Endodermal cell (in vitro differentiated cells): ENCODE data around the gene KIAA0040. TPM values are rescaled to one million over a fixed set of nuclear protein-coding genes. Genes with fewer than 3 reads are reported as not detected.

ENCODE experiments used
- DNase-seq: peaks from one replicate; pipeline ENCODE4 v3.0.0-alpha.2; 2017
- H3K27ac ChIP-seq: 2 replicates; pipeline ENCODE4 v1.5.1; 2013; ENCODE audit warnings: mild to moderate bottlenecking, low read depth, low read length, moderate library complexity
- H3K27me3 ChIP-seq: 2 replicates; pipeline ENCODE4 v1.6.1; 2013; ENCODE audit warnings: mild to moderate bottlenecking, low read length, moderate library complexity; ENCODE audit not compliant: insufficient read depth, control insufficient read depth, poor library complexity, severe bottlenecking
- H3K36me3 ChIP-seq: 2 replicates; pipeline ENCODE4 v1.7.0; 2013; ENCODE audit warnings: mild to moderate bottlenecking, low read length, moderate library complexity; ENCODE audit not compliant: control insufficient read depth, insufficient read depth
- H3K4me1 ChIP-seq: one replicate; pipeline ENCODE4 v1.7.0; 2013; ENCODE audit warnings: low read length; ENCODE audit not compliant: control insufficient read depth, insufficient read depth
- H3K4me3 ChIP-seq: 2 replicates; pipeline ENCODE4 v1.5.1; 2013; ENCODE audit warnings: mild to moderate bottlenecking, low read length, moderate library complexity
- H3K9ac ChIP-seq: 2 replicates; pipeline ENCODE4 v1.6.1; 2013; ENCODE audit warnings: mild to moderate bottlenecking, low read length, moderate library complexity; ENCODE audit not compliant: poor library complexity, severe bottlenecking; ENCODE audit errors: extremely low read depth
- H3K9me3 ChIP-seq: 2 replicates; pipeline ENCODE4 v1.6.1; 2013; ENCODE audit warnings: mild to moderate bottlenecking, low read length, moderate library complexity; ENCODE audit not compliant: control insufficient read depth
- H3K27ac Mint-ChIP-seq: 2 replicates; pipeline ENCODE4 v1.8.0; 2020; ENCODE audit warnings: mixed read lengths
- H3K27me3 Mint-ChIP-seq: 2 replicates; pipeline ENCODE4 v1.8.0; 2021; ENCODE audit warnings: mild to moderate bottlenecking, mixed read lengths; ENCODE audit not compliant: insufficient read depth
- H3K36me3 Mint-ChIP-seq: 2 replicates; pipeline ENCODE4 v1.8.0; 2020; ENCODE audit warnings: low read depth, mixed read lengths
- H3K4me1 Mint-ChIP-seq: 2 replicates; pipeline ENCODE4 v1.8.0; 2020; ENCODE audit warnings: mixed read lengths
- H3K4me3 Mint-ChIP-seq: 2 replicates; pipeline ENCODE4 v1.8.0; 2020; ENCODE audit warnings: mild to moderate bottlenecking, moderate library complexity, mixed read lengths
- H3K9me3 Mint-ChIP-seq: 2 replicates; pipeline ENCODE4 v1.8.0; 2020; ENCODE audit warnings: mild to moderate bottlenecking, mixed read lengths
- CTCF ChIP-seq: fragments of 200-600 bp; sonication (generic); conservative IDR thresholded peaks from 2 replicates; pipeline ENCODE4 v1.5.0; 2021; ENCODE audit warnings: antibody characterized with exemption, mild to moderate bottlenecking
- WGBS, 2 experiments: methylation state at CpG; one replicate each; pipeline versions ENCODE4 v1.1.5 to v1.1.7; 2013; ENCODE audit warnings: missing lambda C conversion rate in 2 of 2, mixed read lengths in 1 of 2; ENCODE audit not compliant: insufficient coverage in 1 of 2, insufficient read length in 1 of 2; 5-methylcytosine and 5-hydroxymethylcytosine counted together
- total RNA-seq, 2 donors: library from RNA; stranded (reverse); fragmentation: NEBNext Ultra II Directional in 1 of 2; extraction: Animal tissue kit (Norgen Biotek cat#: 25700) in 1 of 2; gene quantifications; 2 replicates in 1 of 2; 3 replicates in 1 of 2; pipeline ENCODE4 v1.2.1, GENCODE V29; 2021

KIAA0040 gene
- total RNA-seq, 2 donors from 2014 or later, result 9.2 to 12.9 TPM

DNA sequence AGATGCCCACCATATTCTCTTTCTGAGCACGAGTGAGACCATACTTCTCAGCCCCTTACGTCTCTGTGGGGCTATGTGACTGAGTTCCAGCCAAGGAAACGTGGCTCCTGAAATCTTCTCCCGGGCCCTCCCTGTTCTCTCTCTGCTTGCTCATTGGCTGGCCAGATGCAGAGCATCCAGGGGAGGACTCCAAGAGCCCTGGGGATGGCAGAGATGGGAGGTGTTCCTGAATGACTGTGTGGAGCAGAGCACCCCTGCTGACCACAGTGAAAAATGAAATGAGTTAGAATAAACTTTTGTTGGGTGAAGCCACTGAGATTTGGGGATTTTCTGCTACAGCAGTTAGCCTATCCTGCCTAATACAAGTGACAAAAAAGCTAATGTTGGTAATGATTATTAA, 23.8 kb downstream of the KIAA0040 start:
- H3K27ac ChIP-seq, result no peak overlapping the region
- Mint-ChIP-seq H3K36me3 (peaks cover 10% of the 10 kb centered on the region), H3K4me1 (peaks cover 30% of the 10 kb centered on the region), H3K9me3 (no peaks in the 10 kb centered on the region), H3K27ac (no peak overlapping the region), H3K4me3 (no peak overlapping the region), H3K27me3 (no peaks in the 10 kb centered on the region)
- no peaks in the 10 kb centered on the region for H3K27me3 ChIP-seq
- peaks cover 18% of the 10 kb centered on the region for H3K36me3 ChIP-seq
- no peaks in the 10 kb centered on the region for H3K9me3 ChIP-seq
- TF ChIP-seq CTCF, result no peak
- no peak overlapping the region for H3K9ac ChIP-seq
- H3K4me3 ChIP-seq, result no peak overlapping the region
- WGBS, 2 experiments, result 92 to 96% methylated on average over 4 of the region's 4 CpGs
- peaks cover 9% of the 10 kb centered on the region for H3K4me1 ChIP-seq
- DNase-seq, result no peak

DNA sequence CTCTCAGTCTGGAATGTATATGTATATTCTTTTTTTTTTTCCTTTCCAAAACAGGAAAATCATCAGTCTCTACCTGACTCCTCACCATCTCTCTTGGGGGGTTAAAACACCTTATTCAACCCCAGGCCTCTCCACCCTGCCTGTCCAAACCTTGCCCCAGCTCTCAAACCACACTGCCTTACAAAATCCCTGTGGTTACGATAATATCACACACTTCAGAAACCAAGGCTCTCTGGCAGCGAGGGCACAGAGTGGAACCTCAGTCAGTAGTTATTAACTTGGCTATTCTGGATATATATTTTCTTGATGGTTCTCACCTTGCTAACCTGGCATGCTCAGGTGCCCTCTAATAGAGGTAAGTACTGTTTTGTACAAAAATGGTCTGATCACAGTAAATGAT, 24.7 kb downstream of the KIAA0040 start:
- Mint-ChIP-seq H3K36me3 (peaks cover 10% of the 10 kb centered on the region), H3K9me3 (no peaks in the 10 kb centered on the region), H3K27ac (no peak overlapping the region), H3K4me3 (no peak overlapping the region), H3K27me3 (no peaks in the 10 kb centered on the region), H3K4me1 (peaks cover 33% of the 10 kb centered on the region)
- no peak for TF ChIP-seq CTCF
- Histone ChIP-seq H3K27ac (no peak overlapping the region), H3K9me3 (no peaks in the 10 kb centered on the region), H3K27me3 (no peaks in the 10 kb centered on the region), H3K4me3 (no peak overlapping the region), H3K36me3 (peaks cover 27% of the 10 kb centered on the region), H3K4me1 (peaks cover 9% of the 10 kb centered on the region), H3K9ac (no peak overlapping the region)
- no peak for DNase-seq
- WGBS, 2 experiments, result 96% methylated on average over 2 of the region's 2 CpGs; no CpG with 5 or more reads in 1 of the 2 experiments

DNA sequence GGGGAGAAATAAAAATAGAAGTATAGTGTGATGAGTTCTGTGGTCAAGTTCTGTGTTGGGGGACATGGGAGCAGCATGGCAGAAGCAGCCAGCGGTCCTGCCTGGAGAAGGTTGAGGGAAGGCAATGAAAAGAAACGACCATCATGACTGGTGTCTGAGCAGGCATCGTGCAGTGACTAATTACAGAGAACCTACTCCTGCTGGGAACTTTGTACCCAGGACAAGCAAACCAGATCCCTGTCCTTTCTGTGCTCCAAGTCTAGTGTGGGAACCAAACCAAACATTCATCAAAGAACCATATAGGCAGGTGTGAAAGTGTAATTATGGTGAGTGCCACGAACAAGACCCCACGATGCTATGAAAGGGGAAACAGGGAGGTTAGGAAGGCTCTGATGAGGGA, 25.8 kb downstream of the KIAA0040 start:
- WGBS, 2 experiments, result 92 to 100% methylated on average over 5 of the region's 5 CpGs
- Histone ChIP-seq H3K27me3 (no peaks in the 10 kb centered on the region), H3K36me3 (peaks cover 31% of the 10 kb centered on the region), H3K4me3 (no peak overlapping the region), H3K27ac (no peak overlapping the region), H3K9ac (no peak overlapping the region), H3K4me1 (peaks cover 9% of the 10 kb centered on the region), H3K9me3 (no peaks in the 10 kb centered on the region)
- DNase-seq, result no peak
- H3K27ac Mint-ChIP-seq, result no peak overlapping the region
- H3K4me1 Mint-ChIP-seq, result peaks cover 30% of the 10 kb centered on the region
- no peaks in the 10 kb centered on the region for H3K27me3 Mint-ChIP-seq
- no peak overlapping the region for H3K4me3 Mint-ChIP-seq
- H3K36me3 Mint-ChIP-seq, result peaks cover 10% of the 10 kb centered on the region
- no peak for TF ChIP-seq CTCF
- H3K9me3 Mint-ChIP-seq, result no peaks in the 10 kb centered on the region
